ENCODE data around the gene SLC34A3. TPM values are rescaled to one million over a fixed set of nuclear protein-coding genes. Genes with fewer than 3 reads are reported as not detected.

Gene SLC34A3
- total RNA-seq, 1 donor from 2014 or later = not detected

DNA sequence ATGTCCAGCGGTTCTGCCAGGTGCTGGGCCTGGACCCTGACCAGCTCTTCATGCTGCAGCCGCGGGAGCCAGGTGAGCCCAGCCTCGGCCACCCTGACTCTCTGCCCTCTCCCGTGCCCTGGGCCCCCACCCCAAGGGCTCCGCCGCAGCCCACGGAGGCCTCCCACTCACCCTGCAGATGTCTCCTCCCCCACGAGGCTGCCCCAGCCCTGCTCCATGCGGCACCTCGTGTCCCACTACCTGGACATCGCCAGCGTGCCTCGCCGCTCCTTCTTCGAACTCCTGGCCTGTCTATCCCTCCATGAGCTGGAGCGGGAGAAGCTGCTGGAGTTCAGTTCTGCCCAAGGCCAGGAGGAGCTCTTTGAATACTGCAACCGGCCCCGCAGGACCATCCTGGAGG, 16.1 kb upstream of the SLC34A3 start:
- DNase-seq (ENCODE audit: low spot score) (no peak), ATAC-seq (no peak)
- intact Hi-C loops (cut with DNase I) = no loop called here

DNA sequence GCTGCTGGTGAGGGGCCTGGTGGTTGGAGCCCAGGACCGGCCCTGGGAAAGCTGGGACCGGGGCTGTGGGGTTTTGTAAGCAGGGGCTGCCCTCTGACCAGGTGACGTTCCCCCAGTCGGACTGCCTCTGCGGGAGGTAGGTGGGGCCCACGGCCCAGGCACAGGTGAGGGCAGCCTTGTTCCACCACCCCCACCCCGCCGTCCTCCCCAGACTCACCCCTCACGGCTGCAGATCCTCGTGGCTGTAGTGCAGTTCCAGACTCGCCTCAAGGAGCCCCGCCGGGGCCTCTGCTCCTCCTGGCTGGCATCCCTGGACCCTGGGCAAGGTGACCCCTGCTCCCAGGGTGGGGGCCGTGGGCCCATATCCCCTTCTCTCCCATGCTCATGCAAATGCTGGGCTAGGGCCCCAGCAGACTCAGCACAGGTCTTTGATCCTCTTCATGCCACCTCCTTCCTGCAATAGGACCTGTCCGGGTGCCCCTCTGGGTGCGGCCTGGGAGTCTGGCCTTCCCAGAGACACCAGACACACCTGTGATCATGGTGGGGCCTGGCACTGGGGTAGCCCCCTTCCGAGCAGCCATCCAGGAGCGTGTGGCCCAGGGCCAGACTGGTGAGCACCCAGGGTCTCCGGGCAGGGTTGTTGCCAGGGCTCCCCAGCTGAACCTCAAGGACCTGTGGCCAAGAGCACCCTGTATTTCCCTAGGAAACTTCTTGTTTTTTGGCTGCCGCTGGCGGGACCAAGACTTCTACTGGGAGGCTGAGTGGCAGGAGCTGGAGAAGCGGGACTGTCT, 15.3 kb upstream of the SLC34A3 start:
- no peak for DNase-seq (ENCODE audit: low spot score)
- intact Hi-C loops (cut with DNase I) = no loop called here
- no peak for ATAC-seq

DNA sequence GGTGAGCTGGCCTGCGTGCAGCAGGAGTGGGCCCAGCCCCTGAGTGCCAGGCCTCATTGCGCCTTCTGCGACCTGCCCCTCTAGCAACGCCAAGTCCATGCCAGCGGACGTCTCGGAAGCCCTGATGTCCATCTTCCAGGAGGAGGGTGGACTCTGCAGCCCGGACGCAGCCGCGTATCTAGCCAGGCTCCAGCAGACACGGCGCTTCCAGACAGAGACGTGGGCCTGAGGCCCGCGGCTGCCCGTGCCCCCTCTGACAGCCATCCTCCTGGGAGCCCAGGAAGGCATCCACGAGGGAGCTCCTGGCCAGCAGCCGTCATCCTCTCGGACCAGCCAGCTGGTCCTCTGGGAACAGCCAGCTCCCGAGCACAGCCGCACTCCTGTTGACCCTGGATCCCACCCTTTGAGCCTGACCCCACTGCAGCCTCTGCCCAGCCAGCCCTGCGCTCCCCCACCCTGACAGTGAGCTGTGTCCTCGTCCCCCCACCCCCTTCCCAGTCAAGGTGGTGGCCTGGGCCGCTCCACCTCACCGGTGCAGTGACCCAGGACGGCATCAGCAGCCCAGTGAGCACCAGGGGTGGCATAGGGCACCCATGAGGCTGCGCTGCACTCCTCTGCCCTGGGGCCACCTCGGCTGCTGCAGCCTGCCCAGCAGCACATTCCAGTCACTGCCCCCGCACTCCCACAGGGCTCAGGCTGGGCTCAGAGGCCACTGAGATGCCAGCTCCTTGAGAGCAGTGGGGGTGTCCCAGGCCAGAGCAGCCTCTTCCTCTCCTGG, 14.3 kb upstream of the SLC34A3 start:
- intact Hi-C loops (cut with DNase I) = no loop called here
- DNase-seq (ENCODE audit: low spot score) (no peak), ATAC-seq (peak; percentile 4)

DNA sequence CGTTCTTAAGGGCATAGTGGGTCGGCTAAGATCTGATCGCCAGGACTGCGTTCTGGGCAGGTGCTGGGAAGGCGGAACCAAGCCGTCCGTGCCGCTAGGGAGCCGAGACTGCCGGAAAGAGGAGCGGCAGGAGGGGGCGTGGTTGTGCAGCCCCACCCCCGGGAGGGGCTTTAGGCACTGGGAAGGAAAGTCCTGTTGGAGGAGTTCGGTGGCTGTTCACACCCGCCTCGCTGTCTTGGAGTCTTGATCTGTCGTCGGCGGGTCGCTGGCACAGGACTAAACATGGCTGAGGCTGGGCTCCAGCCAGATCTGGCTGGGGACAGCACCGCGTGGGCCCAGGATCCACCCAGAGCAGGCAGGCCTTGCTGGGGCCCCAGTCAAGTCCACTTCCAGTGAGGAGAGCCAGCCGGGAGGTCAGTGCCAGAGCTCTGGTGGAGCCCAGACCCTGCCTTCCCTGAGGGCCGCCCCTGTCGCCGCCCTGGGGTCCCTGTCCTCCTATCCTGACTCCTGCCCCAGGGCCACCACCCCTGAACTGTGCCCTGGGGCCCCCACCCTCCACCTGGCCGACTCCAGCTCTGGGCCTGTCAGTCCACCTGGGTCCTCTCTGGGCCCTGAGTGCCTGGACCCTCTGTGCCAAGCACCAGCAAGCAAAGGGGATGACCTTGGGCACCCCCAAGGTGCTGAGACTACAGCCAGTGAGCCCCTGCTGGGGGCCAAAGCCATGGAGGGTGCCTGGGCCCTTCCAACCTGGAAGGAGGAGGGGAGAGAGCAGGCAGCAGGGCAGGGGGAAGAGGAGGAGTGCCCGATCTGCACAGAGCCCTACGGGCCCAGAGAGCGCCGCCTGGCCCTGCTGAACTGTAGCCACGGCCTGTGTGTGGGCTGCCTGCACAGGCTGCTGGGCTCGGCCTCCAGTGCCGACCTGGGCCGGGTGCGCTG, 13.2 kb upstream of the SLC34A3 start:
- intact Hi-C loops (cut with DNase I) = no loop called here
- ATAC-seq = peak; percentile 79
- peak; percentile 85 for DNase-seq (ENCODE audit: low spot score)

DNA sequence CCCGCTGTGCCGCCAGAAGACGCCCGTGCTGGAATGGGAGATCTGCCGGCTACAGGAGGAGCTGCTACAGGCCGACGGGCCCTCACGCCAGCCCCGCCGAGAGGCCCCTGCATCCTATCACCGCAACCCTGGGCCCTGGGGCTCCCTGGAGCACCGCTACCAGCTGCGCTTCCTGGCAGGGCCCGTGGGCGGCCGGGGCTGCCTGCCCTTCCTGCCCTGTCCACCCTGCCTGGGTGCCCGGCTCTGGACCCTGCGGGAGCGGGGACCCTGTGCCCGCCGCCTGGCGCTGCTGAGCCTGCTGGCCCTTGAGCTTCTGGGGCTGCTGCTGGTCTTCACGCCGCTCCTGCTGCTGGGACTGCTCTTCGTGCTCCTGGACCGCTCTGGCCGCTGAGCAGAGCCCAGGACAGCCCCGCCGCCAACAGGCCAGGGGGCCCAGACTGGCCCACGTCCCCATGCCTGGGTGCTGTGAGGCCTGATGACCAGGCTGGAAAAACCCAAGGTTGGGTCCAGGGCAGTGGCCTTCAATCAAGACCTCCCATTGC, 12.4 kb upstream of the SLC34A3 start:
- ATAC-seq = no peak
- no peak for DNase-seq (ENCODE audit: low spot score)
- intact Hi-C loops (cut with DNase I) = no loop called here

DNA sequence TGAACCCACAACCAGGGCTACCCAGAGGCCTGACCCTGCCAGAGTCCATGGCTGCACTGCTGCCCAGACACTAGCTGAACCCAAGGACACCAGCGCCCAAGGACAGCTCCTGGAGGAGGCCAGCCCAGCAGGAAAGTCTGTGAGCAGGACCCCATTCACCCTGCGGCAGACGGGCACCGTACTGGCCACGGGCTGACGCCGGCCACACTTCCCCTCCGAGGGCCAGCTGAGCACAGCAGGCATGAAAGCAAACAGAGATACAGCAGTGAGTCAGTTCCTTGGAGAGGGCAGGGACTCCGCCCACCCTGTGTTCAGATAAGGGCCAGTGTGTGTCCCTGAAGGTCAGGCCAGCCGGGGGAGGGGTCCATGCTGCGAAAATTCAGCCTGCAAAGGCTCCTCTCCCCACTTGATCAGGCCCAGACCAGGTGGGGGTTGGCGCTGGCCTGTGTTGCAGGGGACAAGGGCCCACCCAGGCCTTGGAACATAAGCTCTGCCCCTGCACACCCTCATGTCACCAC, 11.9 kb upstream of the SLC34A3 start:
- DNase-seq (ENCODE audit: low spot score) (no peak), ATAC-seq (no peak)
- intact Hi-C loops (cut with DNase I) = no loop called here

DNA sequence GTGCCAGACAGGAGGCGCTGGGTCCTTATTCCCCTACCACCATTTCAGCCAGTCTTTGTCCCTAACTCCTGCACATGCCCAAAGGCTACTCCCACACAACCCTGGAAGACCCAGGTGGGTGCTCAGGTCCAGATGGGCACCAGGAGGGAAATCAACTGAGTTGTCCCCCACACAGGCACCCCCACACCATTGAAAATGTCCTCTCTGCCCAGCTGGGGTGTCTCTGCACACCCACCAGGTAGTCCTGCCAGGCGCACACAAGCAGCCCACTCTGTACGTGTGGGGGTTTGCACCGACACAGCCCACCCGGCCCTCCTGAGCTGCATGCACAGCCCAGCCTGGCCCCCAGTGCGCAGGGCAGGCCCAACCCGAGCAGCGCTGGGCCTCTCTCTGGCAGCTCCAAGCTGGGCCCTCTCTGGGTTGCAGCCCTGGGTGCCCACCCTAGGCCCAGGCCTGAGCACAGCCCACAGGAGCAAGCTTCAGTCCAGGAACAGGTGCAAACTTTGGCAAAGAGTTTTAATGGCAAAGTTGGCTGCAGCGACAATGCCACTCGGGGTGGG, 10.9 kb upstream of the SLC34A3 start:
- intact Hi-C loops (cut with DNase I) = no loop called here
- no peak for DNase-seq (ENCODE audit: low spot score)
- no peak for ATAC-seq

DNA sequence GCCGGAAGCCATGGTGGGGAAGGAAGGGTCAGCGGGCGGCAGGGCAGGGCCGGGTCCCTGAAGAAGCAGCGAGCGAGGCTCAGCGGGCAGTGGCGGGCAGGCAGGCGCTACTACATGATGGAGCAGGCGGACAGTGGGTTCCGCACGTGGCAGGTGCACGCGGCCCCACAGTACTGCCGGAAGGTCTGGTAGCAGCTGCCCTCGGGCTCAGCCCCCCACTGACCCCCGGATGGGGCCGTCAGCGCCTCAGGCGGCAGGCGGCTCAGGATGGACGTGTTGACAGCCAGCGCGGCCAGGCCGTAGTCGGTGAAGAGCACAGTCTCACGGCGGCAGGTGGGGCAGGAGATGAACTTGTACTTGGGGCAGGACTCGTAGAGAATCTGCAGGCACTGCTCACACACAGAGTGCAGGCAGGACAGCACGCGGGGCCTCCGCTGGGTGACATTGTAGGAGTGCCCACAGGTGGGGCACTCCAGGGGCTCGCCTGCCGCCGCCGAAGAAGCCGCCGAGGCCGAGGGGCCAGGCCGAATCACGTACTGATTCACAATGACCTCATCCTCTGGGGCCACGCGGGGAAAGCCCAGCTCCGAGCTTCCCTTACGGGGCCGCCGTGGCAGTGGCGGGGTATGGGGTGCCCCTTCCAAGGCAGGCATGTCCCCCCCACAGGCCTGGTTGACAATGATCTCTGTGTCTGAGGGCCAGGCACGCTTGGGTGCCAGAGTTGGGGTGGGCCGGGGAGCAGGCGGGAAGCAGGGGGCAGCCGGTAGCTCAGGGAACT, 10.2 kb upstream of the SLC34A3 start:
- intact Hi-C loops (cut with DNase I) = no loop called here
- no peak for ATAC-seq
- DNase-seq (ENCODE audit: low spot score) = no peak

DNA sequence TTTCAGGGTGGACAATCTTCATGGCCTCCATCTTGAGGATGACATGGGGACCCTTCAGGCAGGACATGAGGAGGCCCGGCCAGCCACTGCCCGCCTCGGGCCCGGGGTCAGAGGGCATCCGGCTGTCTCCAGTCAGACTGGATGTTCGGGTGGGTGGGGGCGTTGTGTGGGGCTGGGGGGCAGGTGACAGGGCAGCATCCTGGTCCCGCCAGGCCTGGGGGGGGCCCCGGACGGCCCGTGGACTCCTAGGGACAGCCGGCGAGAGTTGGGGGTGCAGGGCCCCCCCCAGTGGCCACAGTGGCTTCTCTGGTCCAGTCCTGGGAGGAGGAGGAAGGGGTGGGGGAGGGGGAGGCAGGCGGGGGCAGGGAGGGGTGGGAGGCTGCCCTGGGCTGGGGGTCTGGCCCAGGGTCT, 9.6 kb upstream of the SLC34A3 start:
- no peak for DNase-seq (ENCODE audit: low spot score)
- intact Hi-C loops (cut with DNase I) = no loop called here
- no peak for ATAC-seq

DNA sequence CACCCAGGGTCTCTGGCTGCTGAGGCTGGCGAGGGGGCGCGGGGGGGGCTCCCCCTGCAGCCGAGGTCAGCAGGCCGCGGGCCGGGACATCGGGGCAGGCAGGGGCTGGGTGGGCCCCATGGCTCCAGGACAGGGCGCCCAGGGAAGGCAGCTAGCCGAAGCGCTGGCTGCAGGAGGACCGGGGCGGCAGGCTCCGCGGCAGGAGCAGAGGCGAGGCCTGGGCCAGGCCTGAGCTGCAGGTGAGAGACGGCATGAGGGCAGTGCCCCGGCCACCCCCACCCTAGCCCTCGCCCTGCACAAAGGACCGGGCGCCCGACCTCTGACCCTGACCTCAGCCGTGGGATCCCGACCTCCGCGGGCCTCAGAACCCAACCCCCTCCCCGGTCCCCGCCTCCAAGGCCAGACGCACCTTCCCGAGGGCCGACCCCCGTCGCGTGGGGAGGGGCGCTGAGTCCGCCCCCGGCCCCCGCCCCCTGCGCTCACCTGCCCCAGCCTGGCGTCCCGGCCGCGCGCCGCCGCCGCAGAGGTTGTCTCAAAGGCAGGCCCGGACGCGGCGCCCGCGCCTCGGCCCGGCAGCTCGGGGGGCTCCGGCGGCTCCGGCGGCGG, 9.1 kb upstream of the SLC34A3 start:
- intact Hi-C loops (cut with DNase I) = no loop called here
- ATAC-seq (no peak), DNase-seq (ENCODE audit: low spot score) (no peak)

DNA sequence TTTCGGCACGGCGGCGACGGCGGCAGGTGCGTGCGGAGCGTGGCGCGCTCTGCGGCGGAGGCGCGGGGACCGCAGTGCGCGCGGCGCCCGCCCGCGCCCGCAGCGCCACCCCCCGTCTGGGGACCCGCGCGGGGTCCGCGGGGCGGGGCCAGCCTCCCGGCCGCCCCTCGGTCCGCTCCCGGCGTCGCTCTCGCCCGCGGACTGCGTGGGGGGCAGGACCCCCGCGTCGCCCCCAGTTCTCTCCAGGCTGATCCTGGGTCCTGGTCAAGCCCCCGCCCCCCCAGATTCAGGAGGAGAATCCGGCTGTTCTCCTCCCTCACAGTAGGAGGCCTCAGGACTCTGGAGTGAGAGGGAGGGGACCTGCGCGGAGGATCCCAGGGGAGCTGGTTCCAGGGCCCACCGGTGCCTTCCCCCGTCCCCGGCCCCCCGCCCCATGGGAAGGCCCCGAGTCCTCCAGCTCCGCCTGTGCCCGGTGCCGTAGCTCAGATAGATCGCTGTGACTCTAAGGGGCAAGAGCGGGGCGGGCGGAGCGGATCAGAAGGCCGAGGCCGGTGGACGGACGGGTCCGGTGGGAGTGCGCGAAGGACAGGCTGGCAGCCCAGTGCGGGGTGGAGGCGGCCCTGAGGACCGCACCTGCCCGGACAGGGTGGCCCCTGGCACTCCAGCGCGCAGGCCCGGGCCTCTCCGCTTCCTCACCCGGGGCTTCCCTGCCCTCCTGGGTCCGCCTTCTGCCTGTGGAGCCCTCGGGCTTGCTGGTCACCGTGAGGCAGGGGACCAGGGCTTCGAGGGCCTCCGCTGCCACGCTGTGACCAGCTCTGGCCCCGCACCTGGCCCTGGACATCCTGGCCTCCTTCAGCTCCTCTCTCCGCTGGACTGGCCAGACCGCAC, 8.3 kb upstream of the SLC34A3 start, which contains the start of gene RNF208:
Gene RNF208, minus strand, starts transcription at position 51 of the 888 bp plus-strand sequence. CDS start 1,028 bp downstream, outside the sequence.
- DNase-seq (ENCODE audit: low spot score) = no peak
- ATAC-seq = peak; percentile 4
- intact Hi-C loops (cut with DNase I) = no loop called here

DNA sequence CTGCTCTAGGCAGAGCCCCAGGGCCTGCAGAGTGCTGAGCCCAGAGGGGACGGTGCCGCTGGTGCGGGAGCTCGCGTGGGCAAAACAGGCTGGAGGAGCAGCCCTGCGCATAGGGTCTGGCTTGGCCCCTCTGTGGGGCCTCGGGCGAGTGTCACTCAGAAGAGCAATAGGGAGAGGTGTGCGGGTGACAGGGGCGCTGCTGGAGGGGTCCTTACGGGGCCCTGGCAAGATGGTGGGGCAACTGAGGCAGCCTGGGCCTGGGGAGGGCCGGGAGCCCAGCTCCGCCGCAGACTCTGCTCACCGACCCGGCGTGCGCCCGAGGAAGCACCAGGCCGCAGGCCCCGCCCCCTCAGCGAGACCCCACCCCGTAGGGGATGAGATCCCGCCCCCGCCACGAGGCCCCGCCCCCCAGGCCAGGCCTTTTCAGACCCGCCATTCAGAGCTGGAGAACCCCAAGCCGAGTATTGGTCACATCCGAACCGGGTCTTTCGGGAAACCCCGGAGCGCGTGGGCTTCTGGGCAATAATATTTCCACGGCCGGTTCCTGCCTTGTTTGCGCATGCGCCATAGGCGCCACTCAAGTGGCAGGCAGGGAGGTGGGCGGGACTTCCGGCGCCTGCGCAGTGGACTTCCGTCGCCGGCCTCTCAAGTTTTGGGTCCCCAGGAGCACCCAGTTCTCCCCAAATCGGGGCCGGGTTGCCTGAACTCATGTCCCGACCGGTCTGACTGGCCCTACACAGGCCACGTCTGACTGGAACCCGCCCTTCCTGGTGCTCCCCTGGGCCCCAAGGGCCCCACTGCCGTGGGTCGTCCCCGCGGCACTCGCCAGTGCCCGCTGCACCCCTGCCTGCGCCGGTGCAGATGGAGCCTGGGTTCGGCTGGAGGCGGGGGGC, 7.4 kb upstream of the SLC34A3 start:
- intact Hi-C loops (cut with DNase I) = no loop called here
- ATAC-seq = peak; percentile 97

DNA sequence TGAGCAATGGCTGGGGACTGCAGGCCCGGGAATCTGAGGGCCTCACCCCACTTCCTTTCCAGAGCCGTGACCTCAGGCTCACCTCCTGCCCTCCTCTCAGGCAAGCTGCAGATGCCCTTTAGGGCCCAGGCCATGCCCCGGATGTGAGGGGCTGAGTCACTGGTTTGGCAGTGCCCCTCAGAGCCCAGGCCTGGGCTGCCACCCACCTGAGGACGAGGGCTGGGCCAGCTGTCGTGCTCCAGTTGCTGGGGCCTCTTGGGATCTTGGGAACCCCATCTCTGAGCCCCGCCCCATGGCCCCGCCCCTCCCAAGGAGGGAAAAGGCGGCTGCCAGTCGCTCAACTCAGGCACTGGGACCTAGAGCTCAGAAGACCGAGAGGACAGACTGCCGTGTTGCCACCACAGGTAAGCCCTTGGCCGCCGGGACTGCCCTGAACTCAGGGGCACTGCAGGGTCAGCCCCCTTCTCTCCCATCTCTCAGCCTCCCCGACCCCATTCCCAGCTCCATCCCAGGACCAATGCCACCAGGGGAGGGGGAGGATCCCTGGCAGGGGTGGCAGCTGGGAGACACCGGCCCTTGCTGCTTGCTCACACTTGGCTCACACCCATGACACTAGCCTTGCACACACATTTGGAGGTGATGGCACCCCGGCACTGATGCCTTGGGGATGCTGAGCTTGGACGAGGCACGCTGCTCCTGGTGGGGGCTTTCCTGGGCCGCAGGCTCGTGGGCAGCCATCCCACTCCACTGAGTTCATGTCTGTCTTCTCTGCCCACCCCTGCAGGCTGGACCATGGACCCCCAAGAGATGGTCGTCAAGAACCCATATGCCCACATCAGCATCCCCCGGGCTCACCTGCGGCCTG, 5.6 kb upstream of the SLC34A3 start, which contains the start of gene CYSRT1:
Gene CYSRT1, plus strand, starts transcription at position 345 of the 865 bp plus-strand sequence. Its CDS starts 448 bp downstream, at position 793.
- DNase-seq (ENCODE audit: low spot score) = no peak
- intact Hi-C loops (cut with DNase I) = no loop called here
- no peak for ATAC-seq

More for the DNA sequence above, 7.4 kb upstream of the SLC34A3 start:
- DNase-seq (ENCODE audit: low spot score) = peak; percentile 98

DNA sequence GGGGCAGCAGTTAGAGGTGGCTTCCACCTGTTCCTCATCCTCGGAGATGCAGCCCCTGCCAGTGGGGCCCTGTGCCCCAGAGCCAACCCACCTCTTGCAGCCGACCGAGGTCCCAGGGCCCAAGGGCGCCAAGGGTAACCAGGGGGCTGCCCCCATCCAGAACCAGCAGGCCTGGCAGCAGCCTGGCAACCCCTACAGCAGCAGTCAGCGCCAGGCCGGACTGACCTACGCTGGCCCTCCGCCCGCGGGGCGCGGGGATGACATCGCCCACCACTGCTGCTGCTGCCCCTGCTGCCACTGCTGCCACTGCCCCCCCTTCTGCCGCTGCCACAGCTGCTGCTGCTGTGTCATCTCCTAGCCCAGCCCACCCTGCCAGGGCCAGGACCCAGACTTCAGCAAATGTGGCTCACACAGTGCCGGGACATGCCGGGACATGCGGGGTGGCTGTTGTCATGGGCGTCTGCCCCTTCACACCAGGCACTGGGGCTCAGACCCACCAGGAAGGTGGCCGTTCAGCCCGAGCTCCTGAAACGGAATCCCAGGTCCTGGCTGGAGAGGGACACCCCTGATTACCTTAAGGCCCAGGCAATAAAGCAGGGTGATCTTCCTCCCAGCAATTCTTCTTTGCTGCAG, 4.9 kb upstream of the SLC34A3 start:
- no peak for ATAC-seq
- intact Hi-C loops (cut with DNase I) = no loop called here
- DNase-seq (ENCODE audit: low spot score) = no peak

All from sciatic nerve (tissue), 2 donors.